Upper lobe of left lung (tissue), 4 donors: ENCODE data around the gene FUT6.
"Not testable (repeated sequence)": the region's sequence is repeated elsewhere in the genome, so short reads cannot be mapped to it uniquely, and the experiment has no call there.

Experiments used
- CTCF ChIP-seq, 6 experiments: fragments of 450-650 bp in 4 of 6; fragments of 200-600 bp in 2 of 6; sonication (generic) in 2 of 6; IDR thresholded peaks; one replicate each; pipeline ENCODE4 v1.5.1; 2016 to 2019; ENCODE audit warnings: antibody characterized with exemption in 6 of 6
- EP300 ChIP-seq, 4 donors: sonication (generic); formaldehyde crosslinking; IDR thresholded peaks; one replicate each; pipeline ENCODE4 v1.5.1; 2017; ENCODE audit warnings: antibody characterized with exemption in 4 of 4, control low read depth in 2 of 4
- POLR2A ChIP-seq, 4 donors: fragments of 450-650 bp; IDR thresholded peaks; one replicate each; pipeline ENCODE4 v1.5.1; 2016 to 2017; ENCODE audit warnings: antibody characterized with exemption in 4 of 4, mild to moderate bottlenecking in 2 of 4

DNA sequence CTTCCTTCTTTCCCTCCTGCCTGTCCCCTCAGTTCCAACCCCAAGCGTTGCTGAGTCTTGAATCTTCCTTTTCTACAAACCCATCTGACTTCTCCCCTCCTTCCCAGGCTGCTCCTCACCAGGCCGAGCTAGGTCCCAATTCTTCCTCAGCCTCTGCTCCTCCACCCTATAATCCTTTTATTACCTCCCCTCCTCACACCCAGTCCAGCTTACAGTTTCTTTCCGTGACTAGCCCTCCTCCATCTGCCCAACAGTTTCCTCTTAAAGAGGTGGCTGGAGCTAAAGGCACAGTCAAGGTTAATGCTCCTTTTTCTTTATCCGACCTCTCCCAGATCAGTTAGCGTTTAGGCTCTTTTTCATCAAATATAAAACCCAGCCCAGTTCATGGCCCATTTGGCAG is 9.1 kb upstream of the FUT6 start:
- not testable (repeated sequence) for TF ChIP-seq CTCF, EP300, POLR2A (IDR thresholded peaks at IDR 0.05)
